GM12878 (cell line): ENCODE results near the gene BANP. TPM values are rescaled to one million over a fixed set of nuclear protein-coding genes. Genes with fewer than 3 reads are reported as not detected.
"Not testable (repeated sequence)": the region's sequence is repeated elsewhere in the genome, so short reads cannot be mapped to it uniquely, and the experiment has no call there.

Source experiments
- ATAC-seq: fragments of 200-7000 bp; cut with Tn5 transposase; 3 replicates; pipeline ENCODE4 v1.9.1; 2020; ENCODE audit warnings: mild to moderate bottlenecking, moderate library complexity
- BruUV-seq: library from RNA; stranded (reverse); fragments of 400-500 nt; replicated peaks from 2 replicates; lab custom pipeline; 2021; lab: Mats Ljungman, UMichigan
- CTCF ChIA-PET: fragments of 300-600 bp; sonication (Branson Sonifier 250); formaldehyde crosslinking; extraction: SDS; loops from one replicate; lab custom pipeline; 2021; ENCODE audit warnings: inconsistent platforms; lab: Yijun Ruan, JAX
- POLR2A ChIA-PET: fragments of 350-600 bp; formaldehyde crosslinking; extraction: SDS; loops from one replicate; lab custom pipeline; 2021; ENCODE audit warnings: inconsistent platforms; lab: Charles Lee
- RAD21 ChIA-PET: fragments of 300-600 bp; sonication (Branson Sonifier 250); formaldehyde crosslinking; loops from one replicate; lab custom pipeline; 2023; ENCODE audit warnings: antibody characterized with exemption; ENCODE audit not compliant: unreplicated experiment; lab: Charles Lee
- SMC1A ChIA-PET: fragments of 300-600 bp; sonication (Branson Sonifier 250); formaldehyde crosslinking; loops from one replicate; lab custom pipeline; 2023; ENCODE audit not compliant: unreplicated experiment, uncharacterized antibody; lab: Charles Lee
- DNase-seq: peaks from one replicate; pipeline ENCODE4 v3.0.0-alpha.2; 2011; ENCODE audit warnings: low read depth, low spot score
- FAIRE-seq: peaks from 3 replicates; lab custom pipeline; 2011; peaks lifted over from hg19 to GRCh38; lab: Jason Lieb, UNC
- H2AFZ ChIP-seq: 2 replicates; pipeline ENCODE4 v1.6.0; 2011; ENCODE audit warnings: low read depth, low read length, control low read depth; ENCODE audit not compliant: control insufficient read depth
- H3K27ac ChIP-seq: 2 replicates; pipeline ENCODE4 v1.5.1; 2011; ENCODE audit warnings: control low read depth; ENCODE audit not compliant: control insufficient read depth, insufficient read depth
- H3K27me3 ChIP-seq, 2 experiments: replicated peaks in 1 of 2; 2 replicates each; pipeline versions ENCODE4 v1.6.0 to v1.6.1; 2011; ENCODE audit warnings: low read length in 1 of 2; ENCODE audit not compliant: control insufficient read depth in 2 of 2, insufficient read depth in 2 of 2
- H3K36me3 ChIP-seq, 2 experiments: 2 replicates each; pipeline ENCODE4 v1.5.1; 2011; ENCODE audit warnings: low read length in 1 of 2; ENCODE audit not compliant: control insufficient read depth in 2 of 2, insufficient read depth in 2 of 2
- H3K4me1 ChIP-seq: 2 replicates; pipeline ENCODE4 v1.6.1; 2011; ENCODE audit warnings: mild to moderate bottlenecking, low read length, moderate library complexity, mixed read lengths; ENCODE audit not compliant: control insufficient read depth, insufficient read depth
- H3K4me2 ChIP-seq: 2 replicates; pipeline ENCODE4 v1.6.0; 2011; ENCODE audit warnings: control low read depth; ENCODE audit not compliant: control insufficient read depth, insufficient read depth
- H3K4me3 ChIP-seq: fragments of 200-600 bp; sonication (generic); 2 replicates; pipeline ENCODE4 v1.5.1; 2016
- H3K79me2 ChIP-seq: 2 replicates; pipeline ENCODE4 v1.6.0; 2011; ENCODE audit warnings: low read length; ENCODE audit not compliant: control insufficient read depth, insufficient read depth
- H3K9ac ChIP-seq: 2 replicates; pipeline ENCODE4 v1.8.0; 2011; ENCODE audit warnings: low read length, control low read depth, mixed read lengths; ENCODE audit not compliant: control insufficient read depth, insufficient read depth
- H3K9me3 ChIP-seq: replicated peaks from 3 replicates; pipeline ENCODE4 v1.5.1; 2011; ENCODE audit warnings: mild to moderate bottlenecking, low read length; ENCODE audit not compliant: control insufficient read depth, insufficient read depth
- H4K20me1 ChIP-seq: 2 replicates; pipeline ENCODE4 v1.6.0; 2011; ENCODE audit not compliant: control insufficient read depth, insufficient read depth
- CTCF ChIP-seq, 3 experiments: IDR thresholded peaks in 2 of 3; conservative IDR thresholded peaks in 1 of 3; 2 replicates each; pipeline ENCODE4 v1.5.1; 2011; ENCODE audit warnings: low read depth in 3 of 3, low read length in 3 of 3, mild to moderate bottlenecking in 3 of 3, control low read depth in 2 of 3, moderate library complexity in 2 of 3, inconsistent platforms in 1 of 3, mixed read lengths in 1 of 3; ENCODE audit not compliant: control insufficient read depth in 2 of 3, insufficient read depth in 1 of 3; ENCODE audit errors: extremely low read depth in 1 of 3
- SIN3A ChIP-seq: IDR thresholded peaks from 2 replicates; pipeline ENCODE4 v1.6.1; 2012; ENCODE audit warnings: low read depth, low read length, improper control_type of control experiment
- SUZ12 ChIP-seq: fragments of 200-600 bp; sonication (generic); IDR thresholded peaks from one replicate; pipeline ENCODE4 v1.6.1; 2018; ENCODE audit warnings: antibody characterized with exemption, mild to moderate bottlenecking; ENCODE audit not compliant: unreplicated experiment
- TBL1XR1 ChIP-seq: IDR thresholded peaks from 2 replicates; pipeline ENCODE4 v1.6.1; 2012; ENCODE audit warnings: low read depth, low read length, improper control_type of control experiment
- TCF3 ChIP-seq: IDR thresholded peaks from 2 replicates; pipeline ENCODE4 v1.6.1; 2012; ENCODE audit warnings: low read depth, mild to moderate bottlenecking, low read length, borderline replicate concordance; ENCODE audit not compliant: insufficient read depth
- USF2 ChIP-seq: IDR thresholded peaks from 2 replicates; pipeline ENCODE4 v1.6.1; 2011; ENCODE audit warnings: low read depth, low read length, improper control_type of control experiment, borderline replicate concordance
- ZBED1 ChIP-seq: IDR thresholded peaks from 2 replicates; pipeline ENCODE4 v1.6.1; 2016; ENCODE audit warnings: borderline replicate concordance
- ZBTB11 ChIP-seq: fragments of 450-650 bp; formaldehyde crosslinking; IDR thresholded peaks from 2 replicates; pipeline ENCODE4 v1.5.0; 2022; ENCODE audit warnings: mild to moderate bottlenecking, missing genetic modification characterization
- WGBS: methylation state at CpG from one replicate; pipeline ENCODE4 v1.1.6; 2016; ENCODE audit warnings: low lambda C conversion rate; ENCODE audit not compliant: insufficient replicate concordance, insufficient coverage; ENCODE audit errors: missing lambda C conversion rate; 5-methylcytosine and 5-hydroxymethylcytosine counted together
- in situ Hi-C: fragments of 300-500 bp; cut with MboI; formaldehyde crosslinking; loops from 9 replicates; pipeline ENCODE4 v1.14.3; 2018; ENCODE audit warnings: mixed read lengths
- intact Hi-C: fragments of 100-400 bp; cut with micrococcal nuclease; formaldehyde crosslinking; loops from one replicate; pipeline ENCODE4 v1.14.2; 2022; ENCODE audit not compliant: unreplicated experiment
- polyA plus RNA-seq, 11 experiments: library from polyadenylated mRNA; depleted of rRNA in 4 of 11; unstranded in 6 of 11; stranded (reverse) in 5 of 11; fragments of >200 nt; fragmentation: Nextera tagmentation in 4 of 11; fragmentation: Illumina TruSeq in 1 of 11; extraction: Ambion mirVana in 4 of 11; extraction: Trizol in 1 of 11; gene quantifications; 1 replicate in 1 of 11; 2 replicates in 10 of 11; pipeline versions ENCODE4 v1.2.1 to v1.2.3, GENCODE V29; 2011 to 2016; ENCODE audit warnings: inconsistent platforms in 2 of 11, missing spikeins in 2 of 11, low read depth in 1 of 11
- total RNA-seq, 4 experiments: library from RNA; depleted of rRNA in 3 of 4; stranded (reverse); fragments of >200 nt in 3 of 4; fragmentation: Illumina TruSeq in 1 of 4; extraction: Trizol in 1 of 4; gene quantifications; 2 replicates each; pipeline versions ENCODE4 v1.2.1 to v1.2.3, GENCODE V29; 2013 to 2021

Gene BANP
- total and polyA plus RNA-seq, 10 of the 15 experiments (the other 5 are each of a cell fraction or from before 2014, with no cell fraction given): 3.9 to 21.9 (median 12.2) TPM

- SMC1A ChIA-PET, in situ Hi-C loops, H3K36me3 ChIP-seq, POLR2A ChIA-PET, BruUV-seq, H3K27ac ChIP-seq, H3K9ac ChIP-seq, H3K4me2 ChIP-seq, ATAC-seq, H3K4me3 ChIP-seq, H2AFZ ChIP-seq, CTCF ChIA-PET, H3K27me3 ChIP-seq, H3K79me2 ChIP-seq, RAD21 ChIA-PET, DNase-seq, intact Hi-C loops, H4K20me1 ChIP-seq, H3K9me3 ChIP-seq, H3K4me1 ChIP-seq, FAIRE-seq: not testable (repeated sequence)
- 98% methylated on average over 23 of the region's 59 CpGs for WGBS
Observed at GRCh38 chr16:88019041-88019820, 68.0 kb downstream of the BANP start.

GRCh38 chr16:88019821-88020515, 68.7 kb downstream of the BANP start:
- H2AFZ ChIP-seq: no peak overlapping the region
- TF ChIP-seq ZBTB11 (CRISPR knock-in tag) (no peak), SUZ12 (no peak), ZBED1 (no peak), CTCF (IDR thresholded peaks at IDR 0.05 in 2 of 3, conservative IDR thresholded peaks at IDR 0.05 in 1 of 3; ENCODE audit: control insufficient read depth in 2 of 3, extremely low read depth in 1 of 3, insufficient read depth in 1 of 3, low read depth in 3 of 3, low read length in 3 of 3) (no peak), USF2 (no peak), SIN3A (no peak), TBL1XR1 (no peak), TCF3 (no peak)
- no peak overlapping the region for H3K27ac ChIP-seq
- POLR2A ChIA-PET: no interaction called here
- no peaks in the 10 kb centered on the region for H4K20me1 ChIP-seq
- H3K4me3 ChIP-seq: no peak overlapping the region
- SMC1A ChIA-PET: no interaction called here
- H3K36me3 ChIP-seq: peaks cover 0 to 4% of the 10 kb centered on the region in 2 experiments; a peak in 3 of 4 replicates
- ATAC-seq (no peak), FAIRE-seq (no peak), DNase-seq (no peak)
- RAD21 ChIA-PET: no interaction called here
- in situ Hi-C loops (no loop called here), intact Hi-C loops (no loop called here)
- 92% methylated on average over 23 of the region's 23 CpGs for WGBS
- H3K4me2 ChIP-seq: no peak overlapping the region
- H3K9me3 ChIP-seq: no peaks in the 10 kb centered on the region
- H3K27me3 ChIP-seq: no peaks in the 10 kb centered on the region
- H3K4me1 ChIP-seq: no peaks in the 10 kb centered on the region
- CTCF ChIA-PET: interaction anchor here (0.6 kb wide), 1 partner anchor 64 kb away, joined by 4 read pairs; no protein-coding TSS in a partner anchor
- no TSS peak for BruUV-seq
- no peaks in the 10 kb centered on the region for H3K79me2 ChIP-seq
- no peak overlapping the region for H3K9ac ChIP-seq
